Loucy (cell line): ENCODE measurements around the gene EFTUD2.

Experiments
- CTCF ChIP-seq: fragments of 200-600 bp; sonication (generic); conservative IDR thresholded peaks from 2 replicates; pipeline ENCODE4 v1.5.1; 2014; ENCODE audit warnings: mild to moderate bottlenecking, antibody characterized with exemption, low read length
- EZH2phosphoT487 ChIP-seq: fragments of 200-600 bp; IDR thresholded peaks from 2 replicates; pipeline ENCODE4 v1.6.1; 2018; ENCODE audit warnings: antibody characterized with exemption, mild to moderate bottlenecking, moderate library complexity, borderline replicate concordance

DNA sequence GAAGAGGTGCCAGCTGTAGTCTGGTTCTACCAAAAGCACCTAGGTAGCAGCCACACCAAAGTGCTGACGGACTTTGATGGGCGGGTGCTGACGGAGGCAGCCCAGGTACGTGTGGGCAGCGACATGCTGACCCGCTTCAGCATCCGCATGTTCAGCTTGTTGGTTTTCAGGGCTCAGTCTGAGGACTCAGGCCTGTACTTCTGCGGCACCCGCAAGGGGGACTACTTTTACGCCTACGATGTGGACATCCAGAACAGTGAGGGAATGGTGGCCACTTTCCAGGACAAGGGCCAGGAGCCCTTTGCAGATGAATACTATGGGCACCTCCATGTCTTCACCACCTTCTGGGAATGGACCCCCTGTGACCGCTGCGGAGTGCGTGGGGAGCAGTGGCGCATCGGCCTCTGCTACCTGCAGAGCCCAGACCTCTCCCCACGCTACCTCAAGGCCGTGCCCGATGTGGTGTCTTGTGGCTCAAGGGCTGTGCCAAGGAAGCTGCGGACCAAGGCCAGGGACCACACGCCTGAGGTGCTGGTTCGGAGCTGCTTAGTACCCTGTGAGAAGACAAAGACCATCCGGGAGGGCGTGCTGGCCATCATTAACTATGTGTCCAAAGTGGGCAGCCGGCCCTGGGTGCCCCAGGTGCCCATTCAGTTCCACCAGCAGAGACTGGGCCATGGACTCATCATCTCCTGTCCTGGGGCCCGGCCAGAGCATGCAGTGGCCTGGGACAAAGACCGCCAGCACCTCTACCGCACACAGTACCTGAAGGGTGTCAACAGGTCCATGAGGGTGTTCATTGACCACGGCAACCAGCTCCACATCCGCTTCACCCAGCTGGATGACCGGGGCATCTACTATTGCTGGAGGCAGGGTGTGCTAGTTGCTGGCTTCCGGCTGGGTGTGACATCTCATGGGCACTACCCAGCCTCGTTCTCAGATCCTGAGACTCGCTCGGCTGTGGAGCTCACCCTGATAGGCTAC, 5.0 kb upstream of the EFTUD2 start:
- TF ChIP-seq CTCF (no peak), EZH2phosphoT487 (no peak)
